ENCODE data around the gene EFCAB5.
"Not testable (repeated sequence)": the region's sequence is repeated elsewhere in the genome, so short reads cannot be mapped to it uniquely, and the experiment has no call there.

EFCAB5 gene

DNA sequence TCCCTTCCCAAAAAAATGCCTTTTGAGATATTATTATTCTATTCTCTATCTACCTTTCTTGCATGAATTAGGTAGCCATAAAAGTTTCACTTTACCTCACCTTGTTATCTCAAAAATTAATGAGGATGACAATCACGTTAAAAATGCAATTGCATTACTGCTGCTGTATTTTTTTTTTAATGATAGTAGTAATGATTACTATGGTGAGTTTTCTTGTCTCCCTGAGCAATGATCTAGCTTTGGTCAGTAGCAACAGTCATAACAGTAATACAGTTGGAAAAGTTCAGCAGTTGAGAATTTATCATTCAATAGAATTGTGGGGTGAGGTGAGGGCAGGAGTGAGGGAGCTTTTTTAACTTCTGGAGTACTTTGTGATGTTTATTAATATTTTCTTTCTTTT lies at the start of gene EFCAB5:
Gene EFCAB5 (plus strand): TSS at position 301 of the 400 bp plus-strand sequence. CDS start 163 bp downstream, outside the sequence.
- Histone ChIP-seq H3K9me3 (ENCODE audit: control insufficient read depth in 1 of 2, low read length in 2 of 2) (no peaks in the 10 kb centered on the region), H3K4me1 (ENCODE audit: control insufficient read depth in 1 of 2, insufficient read depth in 2 of 2, low read length in 2 of 2) (no peaks in the 10 kb centered on the region), H3K27ac (ENCODE audit: low read length) (no peak within 1 kb of the TSS), H3K36me3 (ENCODE audit: control insufficient read depth in 1 of 2, insufficient read depth in 2 of 2, low read length in 2 of 2) (no peaks in the 10 kb centered on the region), H3K27me3 (ENCODE audit: low read depth, low read length) (no peaks in the 10 kb centered on the region), H3K4me3 (ENCODE audit: low read depth in 1 of 2, low read length in 2 of 2) (no peak within 1 kb of the TSS)

DNA sequence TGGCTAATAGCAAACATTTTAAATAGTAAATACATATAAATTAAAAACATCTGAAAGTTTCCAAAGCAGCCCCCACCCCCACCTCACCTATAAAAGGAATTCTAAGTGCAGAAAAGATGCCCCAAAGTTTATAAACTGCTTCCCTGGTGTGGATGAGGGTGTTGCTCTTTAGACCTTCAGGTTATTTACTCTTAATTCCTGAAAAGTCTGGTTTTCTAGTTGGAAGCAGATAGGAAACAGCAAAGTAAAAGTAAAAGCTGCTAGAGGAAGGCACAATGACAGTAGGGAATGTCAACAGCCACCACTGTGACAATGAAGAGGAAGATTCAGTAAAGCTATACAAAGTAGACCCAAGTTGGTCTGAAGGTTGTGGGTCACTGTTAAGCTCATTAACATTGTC lies 49.2 kb upstream of the EFCAB5 start:
- no peaks in the 10 kb centered on the region for H3K27me3 ChIP-seq (ENCODE audit: low read depth, low read length)
- peaks cover 0 to 4% of the 10 kb centered on the region in 2 donors for H3K9me3 ChIP-seq (ENCODE audit: control insufficient read depth in 1 of 2, low read length in 2 of 2)
- H3K4me3 ChIP-seq (ENCODE audit: low read depth in 1 of 2, low read length in 2 of 2): no peak overlapping the region
- H3K27ac ChIP-seq (ENCODE audit: low read length): no peak overlapping the region
- no peaks in the 10 kb centered on the region for H3K4me1 ChIP-seq (ENCODE audit: control insufficient read depth in 1 of 2, insufficient read depth in 2 of 2, low read length in 2 of 2)
- H3K36me3 ChIP-seq (ENCODE audit: control insufficient read depth in 1 of 2, insufficient read depth in 2 of 2, low read length in 2 of 2): peaks cover 0 to 3% of the 10 kb centered on the region in 2 donors

DNA sequence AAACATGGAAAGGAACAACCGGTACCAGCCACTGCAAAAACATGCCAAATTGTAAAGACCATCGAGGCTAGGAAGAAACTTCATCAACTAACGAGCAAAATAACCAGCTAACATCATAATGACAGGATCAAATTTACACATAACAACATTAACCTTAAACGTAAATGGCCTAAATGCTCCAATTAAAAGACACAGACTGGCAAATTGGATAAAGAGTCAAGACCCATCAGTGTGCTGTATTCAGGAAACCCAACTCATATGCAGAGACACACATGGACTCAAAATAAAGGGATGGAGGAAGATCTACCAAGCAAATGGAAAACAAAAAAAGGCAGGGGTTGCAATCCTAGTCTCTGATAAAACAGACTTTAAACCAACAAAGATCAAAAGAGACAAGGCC lies 44.3 kb upstream of the EFCAB5 start:
- H3K27me3 ChIP-seq (ENCODE audit: low read depth, low read length); H3K4me3 ChIP-seq (ENCODE audit: low read depth in 1 of 2, low read length in 2 of 2); H3K27ac ChIP-seq (ENCODE audit: low read length); H3K9me3 ChIP-seq (ENCODE audit: control insufficient read depth in 1 of 2, low read length in 2 of 2); H3K4me1 ChIP-seq (ENCODE audit: control insufficient read depth in 1 of 2, insufficient read depth in 2 of 2, low read length in 2 of 2); H3K36me3 ChIP-seq (ENCODE audit: control insufficient read depth in 1 of 2, insufficient read depth in 2 of 2, low read length in 2 of 2): not testable (repeated sequence)

DNA sequence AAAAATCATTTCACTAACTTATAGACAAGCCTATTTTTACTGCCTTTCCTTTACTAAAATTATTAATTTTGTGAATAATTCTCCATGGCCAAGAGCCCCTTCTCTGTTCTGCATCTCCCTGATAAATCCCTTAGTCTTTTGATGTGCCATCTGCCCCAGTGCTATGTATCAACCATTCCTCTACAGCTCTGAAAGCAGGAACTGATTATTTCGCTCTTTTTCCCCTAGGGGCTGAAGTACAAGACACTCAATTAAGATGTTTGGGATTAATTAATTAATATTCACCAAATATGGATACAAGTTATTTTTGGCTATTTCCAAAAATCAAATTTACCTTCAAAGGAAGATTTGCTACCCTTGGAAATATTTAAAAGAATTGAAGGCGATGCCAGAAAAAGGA lies 38.0 kb upstream of the EFCAB5 start:
- H3K4me1 ChIP-seq (ENCODE audit: control insufficient read depth in 1 of 2, insufficient read depth in 2 of 2, low read length in 2 of 2): no peaks in the 10 kb centered on the region
- no peaks in the 10 kb centered on the region for H3K27me3 ChIP-seq (ENCODE audit: low read depth, low read length)
- no peak overlapping the region for H3K27ac ChIP-seq (ENCODE audit: low read length)
- H3K9me3 ChIP-seq (ENCODE audit: control insufficient read depth in 1 of 2, low read length in 2 of 2): no peaks in the 10 kb centered on the region
- H3K4me3 ChIP-seq (ENCODE audit: low read depth in 1 of 2, low read length in 2 of 2): no peak overlapping the region
- no peaks in the 10 kb centered on the region for H3K36me3 ChIP-seq (ENCODE audit: control insufficient read depth in 1 of 2, insufficient read depth in 2 of 2, low read length in 2 of 2)

DNA sequence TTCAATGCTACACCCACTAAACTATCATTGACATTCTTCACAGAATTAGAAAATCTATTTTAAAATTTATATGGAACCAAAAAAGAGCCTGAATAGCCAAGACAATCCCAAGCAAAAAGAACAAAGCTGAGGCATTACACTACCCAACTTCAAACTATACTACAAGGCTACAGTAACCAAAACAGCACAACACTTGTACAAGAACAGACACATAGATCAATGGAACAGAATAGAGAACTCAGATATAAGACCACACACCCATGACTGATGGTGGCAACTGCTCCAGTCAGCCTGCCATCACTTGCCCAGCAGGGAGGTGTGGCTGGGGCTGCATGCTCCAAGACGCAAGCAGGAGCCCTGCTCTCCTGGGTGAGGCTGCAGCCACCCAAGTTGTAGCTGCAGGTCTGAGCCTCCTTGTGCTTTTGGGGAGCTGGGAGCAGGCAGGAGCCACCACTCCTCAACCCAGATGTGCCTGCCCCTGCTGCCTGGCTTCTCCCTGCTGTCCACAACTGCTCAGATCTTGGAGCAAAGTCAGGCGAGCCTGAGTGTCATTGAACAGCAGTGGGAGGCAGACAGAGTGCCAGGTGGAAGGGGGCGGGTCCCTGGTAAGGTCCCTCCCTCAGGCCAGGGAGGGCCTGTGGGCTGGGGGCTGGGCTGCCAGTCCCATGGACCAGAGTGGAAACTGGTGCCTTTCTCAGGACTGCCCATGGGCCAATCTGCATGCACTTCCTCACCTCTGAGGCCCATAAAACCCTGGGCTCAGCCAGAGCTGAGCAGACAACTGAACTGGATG lies 36.2 kb upstream of the EFCAB5 start:
- H3K27ac ChIP-seq (ENCODE audit: low read length): no peak overlapping the region
- H3K36me3 ChIP-seq (ENCODE audit: control insufficient read depth in 1 of 2, insufficient read depth in 2 of 2, low read length in 2 of 2): no peaks in the 10 kb centered on the region
- no peaks in the 10 kb centered on the region for H3K27me3 ChIP-seq (ENCODE audit: low read depth, low read length)
- H3K9me3 ChIP-seq (ENCODE audit: control insufficient read depth in 1 of 2, low read length in 2 of 2): no peaks in the 10 kb centered on the region
- H3K4me1 ChIP-seq (ENCODE audit: control insufficient read depth in 1 of 2, insufficient read depth in 2 of 2, low read length in 2 of 2): no peaks in the 10 kb centered on the region
- H3K4me3 ChIP-seq (ENCODE audit: low read depth in 1 of 2, low read length in 2 of 2): no peak overlapping the region

DNA sequence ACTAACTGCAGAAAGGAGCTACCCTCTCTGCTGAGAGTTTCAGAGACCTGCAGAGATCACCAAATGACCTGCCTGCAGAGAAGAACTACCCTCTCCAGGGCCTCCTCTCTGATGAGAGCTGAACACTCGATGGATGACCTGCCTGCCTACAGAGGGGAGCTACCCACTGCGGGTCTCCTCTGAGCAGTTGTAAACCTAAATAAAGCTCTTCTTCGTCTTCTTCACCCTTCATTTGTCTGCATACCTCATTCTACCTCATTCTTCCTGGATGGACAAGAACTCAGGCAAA lies 35.6 kb upstream of the EFCAB5 start:
- Histone ChIP-seq H3K27me3 (ENCODE audit: low read depth, low read length) (no peaks in the 10 kb centered on the region), H3K4me1 (ENCODE audit: control insufficient read depth in 1 of 2, insufficient read depth in 2 of 2, low read length in 2 of 2) (no peaks in the 10 kb centered on the region), H3K4me3 (ENCODE audit: low read depth in 1 of 2, low read length in 2 of 2) (no peak overlapping the region), H3K36me3 (ENCODE audit: control insufficient read depth in 1 of 2, insufficient read depth in 2 of 2, low read length in 2 of 2) (no peaks in the 10 kb centered on the region), H3K27ac (ENCODE audit: low read length) (no peak overlapping the region), H3K9me3 (ENCODE audit: control insufficient read depth in 1 of 2, low read length in 2 of 2) (no peaks in the 10 kb centered on the region)

DNA sequence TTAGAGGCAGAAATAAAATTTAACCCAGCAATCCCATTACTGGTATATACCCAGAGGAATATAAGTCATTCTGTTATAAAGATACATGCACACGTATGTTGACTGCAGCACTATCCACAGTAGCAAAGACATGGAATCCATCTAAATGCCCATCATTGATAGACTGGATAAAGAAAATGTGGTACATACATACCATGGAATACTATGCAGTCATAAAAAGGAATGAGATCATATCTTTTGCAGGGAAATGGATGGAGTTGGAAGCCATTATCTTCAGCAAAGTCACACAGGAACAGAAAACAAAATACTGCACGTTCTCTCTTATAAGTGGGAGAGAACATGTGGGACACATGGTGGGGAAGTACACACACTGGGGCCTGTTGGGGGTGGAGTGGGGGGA lies 34.5 kb upstream of the EFCAB5 start:
- Histone ChIP-seq H3K27me3 (ENCODE audit: low read depth, low read length) (no peaks in the 10 kb centered on the region), H3K4me1 (ENCODE audit: control insufficient read depth in 1 of 2, insufficient read depth in 2 of 2, low read length in 2 of 2) (no peaks in the 10 kb centered on the region), H3K4me3 (ENCODE audit: low read depth in 1 of 2, low read length in 2 of 2) (no peak overlapping the region), H3K36me3 (ENCODE audit: control insufficient read depth in 1 of 2, insufficient read depth in 2 of 2, low read length in 2 of 2) (no peaks in the 10 kb centered on the region), H3K27ac (ENCODE audit: low read length) (no peak overlapping the region), H3K9me3 (ENCODE audit: control insufficient read depth in 1 of 2, low read length in 2 of 2) (no peaks in the 10 kb centered on the region)

DNA sequence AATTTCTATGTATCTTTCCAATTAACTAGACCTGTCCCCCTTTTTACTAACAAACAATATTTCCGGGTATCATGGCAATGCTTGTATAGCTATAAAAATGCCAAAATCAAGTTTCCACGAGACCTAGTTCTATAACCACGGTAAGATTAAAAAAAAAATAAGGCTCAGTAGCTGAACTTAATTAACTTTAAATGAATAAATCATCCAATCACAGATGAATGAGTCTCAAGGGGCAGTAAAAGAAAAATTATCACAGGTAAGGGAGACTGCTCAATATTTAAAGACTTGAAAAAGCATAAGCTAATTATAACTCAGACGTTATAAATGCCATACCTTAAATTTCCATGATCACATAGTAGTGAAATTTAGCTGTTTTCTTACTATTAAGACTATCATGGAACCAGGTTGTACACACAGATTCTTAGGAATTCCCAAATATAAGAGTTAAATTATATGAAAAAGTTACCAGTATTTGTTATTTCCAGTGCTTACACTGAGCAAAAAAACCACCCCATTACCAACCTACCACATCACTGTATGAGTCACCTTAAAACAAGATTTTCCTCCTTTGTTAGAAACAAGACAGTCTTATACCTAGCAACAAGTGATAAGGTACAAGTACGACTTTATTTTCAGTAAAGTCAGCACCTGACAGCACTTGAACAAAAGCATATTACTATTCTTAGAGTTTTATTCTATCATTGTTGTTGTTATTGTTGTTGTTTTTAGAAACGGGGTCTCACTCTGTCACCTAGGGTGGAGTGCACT lies 32.0 kb upstream of the EFCAB5 start:
- Histone ChIP-seq H3K4me3 (ENCODE audit: low read depth in 1 of 2, low read length in 2 of 2) (no peak overlapping the region), H3K9me3 (ENCODE audit: control insufficient read depth in 1 of 2, low read length in 2 of 2) (no peaks in the 10 kb centered on the region), H3K27ac (ENCODE audit: low read length) (no peak overlapping the region), H3K36me3 (ENCODE audit: control insufficient read depth in 1 of 2, insufficient read depth in 2 of 2, low read length in 2 of 2) (peaks cover 0 to 4% of the 10 kb centered on the region in 2 donors), H3K4me1 (ENCODE audit: control insufficient read depth in 1 of 2, insufficient read depth in 2 of 2, low read length in 2 of 2) (no peaks in the 10 kb centered on the region), H3K27me3 (ENCODE audit: low read depth, low read length) (no peaks in the 10 kb centered on the region)

DNA sequence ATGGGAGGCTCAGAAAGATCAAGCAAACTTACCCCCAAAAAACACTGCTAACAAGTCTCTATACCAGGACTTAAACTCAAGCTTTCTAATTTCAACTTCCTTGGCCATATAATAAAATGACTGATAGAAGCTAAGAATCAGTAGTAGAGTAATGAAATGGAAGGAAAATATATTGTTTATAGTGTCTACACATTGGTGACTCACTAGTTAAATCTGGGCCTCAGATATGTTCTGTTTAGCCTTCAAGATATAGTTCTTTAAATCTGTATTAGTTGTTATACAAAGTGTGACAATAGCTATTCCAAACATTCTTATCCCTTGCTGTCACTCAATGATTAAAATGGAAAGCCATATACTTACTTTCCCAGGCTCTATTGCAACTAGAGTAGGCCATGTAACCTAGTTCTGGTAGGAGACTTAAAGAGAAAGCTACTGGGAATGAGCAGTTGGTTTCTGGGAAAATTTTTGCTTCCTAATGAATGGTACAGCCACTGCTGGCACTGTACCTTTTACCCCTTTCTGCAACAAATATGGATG lies 29.7 kb upstream of the EFCAB5 start:
- Histone ChIP-seq H3K27me3 (ENCODE audit: low read depth, low read length) (no peaks in the 10 kb centered on the region), H3K9me3 (ENCODE audit: control insufficient read depth in 1 of 2, low read length in 2 of 2) (no peaks in the 10 kb centered on the region), H3K27ac (ENCODE audit: low read length) (no peak overlapping the region), H3K4me1 (ENCODE audit: control insufficient read depth in 1 of 2, insufficient read depth in 2 of 2, low read length in 2 of 2) (no peaks in the 10 kb centered on the region), H3K4me3 (ENCODE audit: low read depth in 1 of 2, low read length in 2 of 2) (no peak overlapping the region), H3K36me3 (ENCODE audit: control insufficient read depth in 1 of 2, insufficient read depth in 2 of 2, low read length in 2 of 2) (peaks cover 0 to 4% of the 10 kb centered on the region in 2 donors)

DNA sequence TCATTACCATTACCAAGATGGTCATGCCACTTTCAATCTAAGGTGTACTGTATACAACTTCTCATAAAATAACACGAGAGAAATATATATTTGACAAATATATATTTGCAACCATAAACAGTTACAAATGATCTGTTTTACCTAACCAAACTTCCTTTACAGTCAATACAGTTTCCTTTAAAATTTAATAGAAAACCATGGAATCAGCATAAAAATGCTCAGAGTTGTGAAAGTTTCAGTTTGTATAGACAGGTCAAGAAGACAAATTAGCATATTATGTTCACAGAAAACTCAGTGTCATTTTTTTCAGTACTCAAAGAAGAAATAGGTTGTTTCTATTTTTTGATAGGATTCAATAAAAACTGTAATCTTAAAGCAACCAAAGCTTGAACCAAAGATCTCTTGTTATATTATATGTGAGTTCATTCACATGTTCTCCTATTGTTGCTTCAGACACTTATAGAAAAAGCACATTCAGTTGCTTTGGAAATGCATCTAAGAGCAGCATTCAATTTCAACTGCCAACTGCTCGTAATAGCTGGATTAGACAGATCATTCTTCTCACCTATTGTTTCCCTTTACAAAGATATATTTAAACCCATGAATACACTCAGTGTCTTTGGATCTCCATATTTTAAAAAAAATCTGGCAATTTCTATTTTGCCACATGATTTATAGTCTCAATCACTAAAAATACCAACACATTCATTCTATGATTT lies 26.5 kb upstream of the EFCAB5 start:
- Histone ChIP-seq H3K4me3 (ENCODE audit: low read depth in 1 of 2, low read length in 2 of 2) (no peak overlapping the region), H3K36me3 (ENCODE audit: control insufficient read depth in 1 of 2, insufficient read depth in 2 of 2, low read length in 2 of 2) (peaks cover 0 to 4% of the 10 kb centered on the region in 2 donors), H3K27ac (ENCODE audit: low read length) (no peak overlapping the region), H3K9me3 (ENCODE audit: control insufficient read depth in 1 of 2, low read length in 2 of 2) (no peaks in the 10 kb centered on the region), H3K4me1 (ENCODE audit: control insufficient read depth in 1 of 2, insufficient read depth in 2 of 2, low read length in 2 of 2) (peaks cover 3 to 4% of the 10 kb centered on the region in 2 donors), H3K27me3 (ENCODE audit: low read depth, low read length) (no peaks in the 10 kb centered on the region)

DNA sequence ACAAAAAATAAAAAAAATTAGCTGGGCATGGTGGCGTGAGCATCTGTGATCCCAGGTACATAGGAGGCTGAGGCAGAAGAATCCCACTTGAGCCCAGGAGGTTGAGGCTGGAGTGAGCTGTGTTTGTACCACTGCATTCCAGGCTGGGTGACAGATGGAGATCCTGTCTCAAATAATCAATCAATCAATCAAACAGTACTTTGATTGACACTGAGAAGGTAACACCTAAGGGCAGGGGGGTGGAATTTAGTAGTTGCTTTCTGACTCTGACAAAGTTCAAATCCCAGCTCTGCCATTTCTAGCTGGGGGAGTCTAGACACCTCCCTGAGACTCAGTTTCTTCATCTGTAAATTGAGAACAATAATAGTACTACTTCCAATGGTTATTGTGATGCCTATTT lies 23.4 kb upstream of the EFCAB5 start:
- Histone ChIP-seq H3K4me3 (ENCODE audit: low read depth in 1 of 2, low read length in 2 of 2) (no peak overlapping the region), H3K36me3 (ENCODE audit: control insufficient read depth in 1 of 2, insufficient read depth in 2 of 2, low read length in 2 of 2) (peaks cover 0 to 4% of the 10 kb centered on the region in 2 donors), H3K9me3 (ENCODE audit: control insufficient read depth in 1 of 2, low read length in 2 of 2) (no peaks in the 10 kb centered on the region), H3K4me1 (ENCODE audit: control insufficient read depth in 1 of 2, insufficient read depth in 2 of 2, low read length in 2 of 2) (peaks cover 3 to 4% of the 10 kb centered on the region in 2 donors), H3K27me3 (ENCODE audit: low read depth, low read length) (no peaks in the 10 kb centered on the region), H3K27ac (ENCODE audit: low read length) (no peak overlapping the region)

Measured in muscle layer of duodenum (tissue), 2 donors.